SW480 (cell line): ENCODE results near the gene TRPM3.
A peak's percentile ranks its signal among the peaks of the same experiment; 100 is the strongest.

Experiments
- DNase-seq: peaks from one replicate; pipeline ENCODE4 v3.0.0-alpha.2; 2016; ENCODE audit warnings: low spot score

TRPM3 gene

DNA sequence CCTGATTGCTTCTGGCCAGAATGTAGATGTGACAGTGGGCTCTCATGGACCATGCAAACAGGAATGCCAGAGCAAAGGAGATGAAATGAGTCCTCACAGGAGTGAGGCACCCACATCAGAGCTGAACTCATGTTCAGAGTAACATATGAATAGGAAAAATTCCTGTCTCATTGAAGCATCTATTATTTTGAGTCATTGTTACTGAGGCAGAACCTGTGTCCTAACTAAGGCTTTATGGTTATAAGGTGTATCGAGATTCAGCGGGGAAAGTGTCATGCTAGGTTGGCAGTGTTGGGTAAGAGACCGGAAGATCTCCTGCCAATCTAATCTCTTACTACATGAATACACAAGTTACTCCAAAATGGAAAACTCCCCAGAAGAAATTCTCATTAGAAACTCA is 304.1 kb downstream of the TRPM3 start:
- no peak for DNase-seq

DNA sequence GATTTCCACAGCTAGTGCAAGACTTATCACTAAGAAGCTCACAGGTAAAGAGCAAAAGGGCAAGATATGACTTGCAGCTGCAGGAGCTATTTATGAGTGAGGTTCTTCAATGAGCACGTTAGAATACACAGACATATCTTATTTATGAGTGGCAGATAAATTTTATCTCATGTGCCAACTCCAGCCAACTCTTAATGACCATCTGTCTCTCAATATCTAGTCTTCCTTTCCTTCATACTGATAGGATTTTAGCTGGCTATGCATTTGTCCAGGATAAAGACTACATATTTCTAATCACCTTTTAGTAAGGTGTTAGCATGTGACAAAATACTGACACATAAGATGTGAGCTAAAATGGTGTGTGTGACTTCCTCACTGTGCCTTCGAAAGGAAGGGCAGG is 304.5 kb downstream of the TRPM3 start:
- DNase-seq: no peak

DNA sequence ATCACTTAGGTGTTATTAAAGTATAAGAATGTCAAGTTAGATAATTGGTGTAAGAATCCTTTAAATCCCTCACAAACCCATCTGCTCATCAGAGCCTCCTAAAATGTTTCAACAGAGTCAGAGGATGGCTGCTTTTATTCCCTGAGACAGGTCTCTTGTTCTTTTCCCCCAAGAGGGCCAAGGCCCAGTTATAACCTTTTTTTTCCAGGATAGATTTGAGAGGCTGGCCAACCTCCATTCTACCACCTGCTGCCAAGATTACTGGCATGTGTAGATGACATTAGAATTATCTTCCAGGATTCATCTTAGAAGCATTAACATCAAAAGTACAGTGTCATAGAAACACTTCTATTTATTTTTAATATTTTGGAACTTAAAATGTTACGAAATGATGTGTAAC is 305.1 kb downstream of the TRPM3 start:
- no peak for DNase-seq

DNA sequence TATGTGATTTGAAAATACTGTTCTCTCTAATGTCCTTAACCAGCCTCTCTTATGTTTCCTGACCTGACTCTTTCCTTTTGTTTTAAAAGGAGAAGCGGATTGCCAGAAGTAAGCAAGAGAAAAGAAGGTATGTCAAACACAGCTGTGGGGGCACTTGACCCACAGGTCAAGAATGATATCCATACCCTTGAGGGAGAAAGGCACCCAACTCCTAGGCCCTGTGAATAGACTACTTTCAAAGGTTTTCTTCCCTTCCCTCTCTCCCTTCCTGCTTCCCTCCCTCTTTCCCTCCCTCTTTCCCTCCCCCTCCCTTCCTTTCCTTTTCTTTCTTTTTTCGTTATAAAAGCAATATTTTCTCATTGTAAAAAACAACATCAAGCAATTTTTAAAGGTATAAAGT is 306.8 kb downstream of the TRPM3 start:
- no peak for DNase-seq

DNA sequence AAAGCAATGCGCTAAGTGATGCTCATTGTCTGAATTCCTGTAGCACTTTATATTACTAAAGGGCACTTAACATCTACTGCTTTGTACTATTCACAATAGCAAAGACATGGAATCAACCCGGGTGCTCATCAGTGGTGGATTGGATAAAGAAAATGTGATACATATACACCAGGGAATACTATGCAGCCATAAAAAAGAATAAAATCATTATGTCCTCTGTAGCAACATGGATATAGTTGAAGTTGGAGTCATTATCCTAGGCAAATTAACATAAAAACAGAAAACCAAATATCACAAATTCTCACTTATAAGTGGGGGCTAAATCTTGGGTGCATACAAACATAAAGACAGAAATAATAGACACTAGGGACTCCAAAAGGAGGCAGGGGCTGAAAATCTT is 308.3 kb downstream of the TRPM3 start:
- DNase-seq: no peak

DNA sequence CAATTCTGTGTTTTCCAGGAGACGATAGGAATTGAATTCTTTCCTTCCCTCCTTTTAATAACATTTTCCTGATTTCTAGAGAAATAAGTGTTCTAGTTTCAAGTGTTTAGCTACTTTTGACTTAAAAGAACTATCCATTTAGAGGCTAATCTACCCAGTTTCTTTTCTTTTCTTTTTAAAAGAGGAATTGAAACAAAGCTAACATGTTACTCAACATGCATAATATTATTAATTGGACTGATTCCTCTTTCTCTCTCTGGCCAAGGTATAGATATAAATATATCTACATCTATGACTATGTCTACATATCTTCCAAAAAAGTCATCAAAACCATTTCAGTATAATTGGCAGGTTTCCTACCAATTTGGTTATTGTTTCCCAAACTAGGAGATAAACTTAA is 309.8 kb downstream of the TRPM3 start:
- no peak for DNase-seq

DNA sequence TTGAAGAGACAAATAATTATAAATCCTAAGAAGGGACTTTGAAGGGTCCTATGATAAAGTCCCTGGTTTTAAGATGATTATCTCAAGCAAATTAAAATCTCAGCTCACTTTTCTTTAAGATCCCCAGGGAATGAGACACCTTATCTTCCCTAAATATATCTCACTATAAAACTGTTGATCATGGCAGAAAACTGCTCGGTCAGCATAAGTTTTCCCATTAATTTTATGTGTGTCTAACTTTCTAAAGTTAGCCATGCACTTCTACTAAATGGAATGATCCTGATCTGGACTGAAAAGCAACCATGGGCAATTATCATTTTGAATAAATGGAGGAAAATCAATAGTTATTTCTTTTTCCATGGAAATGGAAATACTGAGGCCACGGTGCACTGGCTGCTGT is 314.5 kb downstream of the TRPM3 start:
- DNase-seq: no peak

DNA sequence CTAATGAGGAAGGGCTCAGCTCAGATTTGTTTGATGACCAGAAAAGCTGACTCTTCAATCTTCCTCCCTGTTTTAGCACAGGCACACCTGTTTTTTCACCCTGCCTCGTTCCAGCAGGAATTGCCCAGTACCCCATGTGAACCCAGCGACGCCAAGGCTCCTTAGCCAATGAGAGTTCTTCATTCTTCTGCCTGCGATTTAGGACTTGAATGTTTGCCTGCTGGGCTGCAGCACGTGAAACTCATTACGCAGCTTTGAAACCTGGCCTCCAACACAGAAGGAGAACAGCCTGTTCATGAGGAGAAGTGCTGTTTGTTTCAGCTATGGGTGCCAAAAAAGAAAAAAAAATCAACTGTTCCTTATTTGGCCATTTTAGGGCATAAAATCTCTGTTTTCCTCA is 315.5 kb downstream of the TRPM3 start:
- no peak for DNase-seq

DNA sequence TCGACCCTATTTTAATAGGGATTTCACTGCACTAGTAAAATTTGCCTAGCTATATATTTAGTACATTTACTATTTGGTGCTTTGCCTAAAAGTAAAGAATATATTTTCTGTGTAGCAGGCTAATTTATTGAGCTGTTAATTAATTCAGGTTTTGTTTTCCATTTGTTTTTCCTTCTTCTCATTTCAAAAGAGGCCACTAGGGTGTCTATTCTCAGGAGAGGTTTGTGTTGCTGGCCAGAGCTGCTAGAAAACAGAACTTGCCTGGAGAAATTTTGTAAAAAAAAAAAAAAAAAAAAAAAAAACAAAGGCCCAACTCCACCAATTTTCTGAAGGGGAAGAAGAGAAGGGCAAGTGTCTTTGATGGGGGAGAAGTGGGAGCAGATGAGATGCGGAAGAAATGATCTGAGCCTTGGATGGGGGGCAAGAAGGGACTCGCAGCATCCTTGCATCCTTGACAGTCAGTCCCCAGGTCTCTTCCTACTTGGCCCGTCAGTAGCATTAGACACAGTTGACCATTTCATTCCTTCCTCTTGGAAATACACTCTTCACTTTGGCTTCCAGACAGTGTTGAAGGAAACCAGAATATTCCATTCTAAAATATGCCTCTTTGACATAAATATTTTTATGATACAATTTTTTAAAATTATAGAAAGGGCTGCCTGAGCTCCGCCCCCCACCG is 318.5 kb downstream of the TRPM3 start:
- no peak for DNase-seq

DNA sequence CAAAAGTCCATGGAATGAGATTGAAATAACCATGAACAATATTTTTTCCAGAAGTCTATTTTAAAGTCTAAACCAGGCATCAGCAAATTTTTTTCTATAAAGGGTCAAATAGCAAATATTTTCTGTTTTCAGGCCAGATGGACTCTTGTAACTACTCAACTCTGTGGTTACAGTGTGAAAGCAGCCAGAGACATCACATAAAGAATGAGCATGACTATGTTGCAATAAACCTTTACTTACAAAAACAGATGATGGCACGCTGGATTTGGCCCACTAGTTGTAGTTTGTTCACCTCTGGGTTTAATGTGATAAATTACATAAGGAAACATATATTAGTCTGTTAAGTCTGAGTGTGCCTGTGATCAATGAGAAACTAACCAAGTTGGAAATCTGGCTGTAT is 319.2 kb downstream of the TRPM3 start:
- DNase-seq: no peak

DNA sequence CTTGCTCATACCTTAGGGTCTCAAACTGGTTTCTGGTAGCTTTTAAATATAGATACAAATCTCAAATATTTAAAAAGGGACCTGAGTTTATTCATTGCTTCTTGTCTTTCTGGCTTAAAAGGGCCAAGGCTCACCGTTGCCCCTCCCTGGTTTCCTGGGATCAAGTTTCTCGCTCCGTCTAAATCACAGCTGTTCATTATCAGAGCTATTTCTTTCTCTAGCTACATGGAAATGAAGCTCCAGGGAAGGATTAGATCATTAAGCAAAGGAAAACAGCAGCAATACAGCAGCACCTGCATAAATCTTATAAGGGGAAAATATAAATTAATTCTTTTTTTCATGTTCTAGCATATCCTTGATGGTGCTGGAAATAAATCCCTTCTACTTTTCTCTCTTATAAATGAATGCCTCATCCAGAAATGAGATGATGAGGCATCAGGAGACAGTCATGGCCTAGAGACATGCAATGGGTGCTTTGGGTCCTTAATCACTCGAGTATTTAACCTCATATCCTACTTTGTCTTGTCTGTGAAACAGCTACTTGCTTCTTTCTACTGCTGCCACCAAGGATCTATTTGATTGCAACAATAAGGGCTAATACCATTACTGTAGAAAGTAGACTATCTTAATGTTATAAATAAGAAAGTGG is 320.1 kb downstream of the TRPM3 start:
- no peak for DNase-seq

DNA sequence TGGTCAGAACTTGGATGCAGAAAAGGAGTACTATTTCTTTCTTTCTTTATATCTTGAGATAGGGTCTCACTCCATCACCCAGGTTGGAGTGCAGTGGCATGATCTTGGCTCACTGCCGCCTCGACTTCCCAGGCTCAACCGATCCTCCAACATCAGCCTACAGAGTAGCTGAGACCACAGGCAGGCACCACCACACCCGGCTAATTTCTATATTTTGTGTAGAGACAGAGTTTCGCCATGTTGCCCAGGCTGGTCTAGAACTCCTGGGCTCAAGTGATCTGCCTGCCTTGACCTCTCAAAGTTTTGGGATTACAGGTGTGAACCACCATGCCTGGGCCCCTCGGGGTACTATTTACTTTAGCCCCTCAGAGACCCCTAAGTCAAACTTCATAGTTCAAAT is 323.4 kb downstream of the TRPM3 start:
- no peak for DNase-seq

DNA sequence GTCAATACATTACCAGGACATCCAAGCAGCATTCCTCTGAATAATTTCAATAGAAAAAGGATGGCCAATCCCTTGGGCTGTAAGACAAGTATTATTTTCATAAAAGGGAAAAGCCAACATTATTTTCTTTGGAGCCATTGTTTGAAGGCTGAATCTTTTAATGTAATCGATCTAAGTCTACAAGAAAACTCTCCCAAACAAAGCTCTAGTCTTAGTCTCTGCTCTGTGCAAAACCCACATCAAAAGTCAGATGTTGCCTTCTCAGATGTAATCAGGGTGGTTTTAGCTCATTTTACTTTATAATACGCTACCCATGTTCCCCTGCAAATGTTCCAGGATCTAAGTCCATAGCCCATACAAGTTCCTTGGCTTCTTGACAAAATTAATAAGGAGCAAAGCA is 325.6 kb downstream of the TRPM3 start:
- peak; percentile 2 for DNase-seq

DNA sequence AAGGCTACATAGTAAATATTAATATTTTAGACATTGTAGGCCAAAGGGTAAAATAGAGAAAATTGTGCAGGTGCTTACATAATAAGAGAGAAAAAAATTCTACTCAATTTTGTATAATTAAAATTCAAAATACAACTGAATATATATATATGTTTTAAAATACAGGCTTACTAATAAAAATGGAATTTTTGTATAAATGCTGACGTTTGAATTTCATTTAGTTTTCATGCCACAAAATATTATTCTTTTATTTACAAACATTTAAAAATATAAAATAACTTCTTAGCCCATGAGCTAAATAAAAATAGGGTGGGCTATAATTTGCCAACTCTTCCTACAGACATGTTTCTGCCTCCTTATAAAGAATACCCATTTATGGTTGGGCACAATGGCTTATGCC is 328.6 kb downstream of the TRPM3 start:
- DNase-seq: no peak

DNA sequence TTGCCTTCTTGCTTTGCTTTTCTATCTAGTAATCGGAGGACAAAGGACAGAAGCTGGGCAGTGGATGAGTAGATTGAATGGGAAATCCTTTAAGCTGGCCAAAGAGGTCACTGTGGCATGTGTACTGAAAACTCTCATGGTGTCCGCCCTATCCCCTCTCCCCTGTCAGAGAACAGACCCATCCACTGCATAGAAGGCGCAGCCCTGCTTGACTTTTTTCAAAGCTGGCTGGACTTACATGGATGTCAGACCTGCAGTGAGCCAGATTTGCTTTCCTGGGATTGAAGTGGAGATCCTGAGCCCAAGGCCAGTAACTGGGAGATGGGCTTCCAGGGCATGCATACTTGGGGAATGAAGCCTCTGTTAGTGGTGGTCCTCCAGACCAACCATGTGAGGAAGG is 329.5 kb downstream of the TRPM3 start:
- no peak for DNase-seq

DNA sequence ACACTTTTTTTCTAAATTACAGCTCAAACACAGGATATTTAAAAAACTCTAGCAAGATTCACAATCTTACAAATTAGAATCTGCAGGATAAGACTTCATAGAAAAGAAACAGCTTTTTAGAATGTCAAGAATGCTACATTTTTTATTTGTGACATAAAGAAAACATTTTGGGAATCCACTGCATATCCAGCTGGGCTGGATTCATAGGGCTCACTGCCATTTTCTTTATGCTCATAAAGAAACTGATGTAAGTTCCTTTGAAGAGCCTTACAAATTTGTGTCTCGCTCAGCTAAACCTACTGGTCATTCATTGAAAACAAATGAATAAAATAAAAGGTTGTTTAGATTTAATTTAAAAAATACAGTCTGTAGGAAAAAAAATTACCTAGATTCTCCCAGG is 332.3 kb downstream of the TRPM3 start:
- no peak for DNase-seq

DNA sequence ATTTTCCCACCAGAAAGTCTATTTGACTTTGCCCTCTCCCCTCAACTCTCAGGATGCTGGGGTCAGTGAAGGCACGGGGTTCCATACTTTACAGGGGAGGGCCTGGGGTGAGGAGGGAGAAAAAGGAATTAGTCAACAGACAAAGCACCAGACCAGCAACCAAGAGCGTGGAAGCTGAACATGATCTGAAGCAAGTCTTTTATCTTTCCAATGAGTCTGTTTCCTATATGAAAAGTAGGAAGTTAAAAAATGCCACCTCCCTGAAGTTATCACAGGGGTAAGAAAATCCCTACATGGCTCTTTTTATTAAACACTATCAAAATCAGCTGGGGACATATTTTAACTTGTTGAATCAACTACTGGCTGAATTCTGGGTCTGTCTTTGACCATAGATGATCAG is 337.0 kb downstream of the TRPM3 start:
- no peak for DNase-seq

DNA sequence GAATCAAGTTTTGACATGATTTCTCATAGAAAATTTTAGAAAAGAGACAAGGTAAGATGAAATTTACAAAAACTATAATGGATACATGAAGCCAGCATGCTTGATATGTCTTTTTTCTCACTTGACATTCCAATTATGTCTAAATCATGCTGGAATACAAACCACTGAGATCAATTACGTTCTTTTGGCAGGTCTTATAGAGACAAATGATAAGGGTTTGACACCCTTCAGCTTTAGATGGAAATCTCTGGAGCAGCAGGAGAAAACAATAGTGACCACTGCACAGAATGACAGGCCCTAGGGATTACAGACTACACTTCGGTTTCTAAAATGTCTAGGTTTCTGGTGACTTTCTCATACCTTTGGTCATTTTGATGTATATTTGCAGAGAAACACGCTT is 342.9 kb downstream of the TRPM3 start:
- DNase-seq: no peak

DNA sequence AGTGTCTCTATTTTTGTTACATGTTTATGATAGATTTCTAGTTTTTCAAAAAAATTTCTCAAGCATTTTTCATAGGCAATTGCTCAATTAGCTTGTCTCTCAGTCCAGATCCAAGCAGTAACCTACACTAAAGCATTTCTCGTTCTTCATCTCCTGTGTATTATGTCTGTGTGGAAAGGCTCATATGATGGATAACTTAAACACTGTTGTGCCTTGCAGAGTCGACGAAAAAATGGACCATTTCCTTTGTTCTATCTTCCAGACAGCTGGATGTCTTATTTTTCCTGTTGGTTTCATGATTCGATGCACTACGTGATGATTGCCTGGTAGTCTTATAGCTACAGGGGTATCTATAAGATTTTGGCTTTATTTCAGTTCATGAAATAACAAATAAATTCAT is 347.8 kb downstream of the TRPM3 start:
- DNase-seq: no peak

DNA sequence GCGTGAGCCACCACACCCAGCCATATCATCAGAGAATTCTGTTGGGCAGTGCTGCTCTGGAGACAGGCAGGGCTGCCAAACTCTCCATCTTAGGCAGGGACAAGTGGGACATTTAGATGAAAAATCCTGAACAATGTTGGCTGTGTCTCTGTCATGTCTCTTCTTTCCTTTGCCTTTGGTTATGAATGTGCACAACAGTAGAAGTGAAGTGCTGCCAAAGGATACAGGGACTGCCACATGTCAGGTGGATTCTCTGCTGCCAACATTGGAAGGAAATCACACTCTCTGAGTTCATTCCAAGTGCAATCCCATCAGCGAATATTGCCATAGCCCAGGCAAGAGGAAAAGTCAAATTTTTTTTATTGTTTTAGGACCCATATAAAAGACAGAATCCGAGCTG is 348.8 kb downstream of the TRPM3 start:
- DNase-seq: no peak

DNA sequence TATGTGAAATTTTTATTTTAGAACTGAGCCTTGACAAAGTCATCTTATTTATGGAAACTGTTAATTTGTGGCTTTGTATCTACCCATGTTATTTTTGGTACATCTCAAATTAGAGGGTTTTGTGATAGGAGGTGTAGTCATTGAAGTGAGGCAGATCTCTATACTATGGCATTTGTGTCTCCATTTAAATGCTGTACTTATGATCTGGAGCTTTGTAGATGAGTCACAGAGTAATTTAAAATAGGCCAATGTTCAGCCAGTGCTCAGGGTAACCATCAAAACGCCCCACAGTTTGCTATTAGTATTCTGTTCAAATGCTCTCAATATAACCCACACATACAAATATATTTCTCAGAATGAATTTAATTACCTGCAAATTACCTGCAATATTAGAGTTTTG is 355.5 kb downstream of the TRPM3 start:
- DNase-seq: peak; percentile 8

DNA sequence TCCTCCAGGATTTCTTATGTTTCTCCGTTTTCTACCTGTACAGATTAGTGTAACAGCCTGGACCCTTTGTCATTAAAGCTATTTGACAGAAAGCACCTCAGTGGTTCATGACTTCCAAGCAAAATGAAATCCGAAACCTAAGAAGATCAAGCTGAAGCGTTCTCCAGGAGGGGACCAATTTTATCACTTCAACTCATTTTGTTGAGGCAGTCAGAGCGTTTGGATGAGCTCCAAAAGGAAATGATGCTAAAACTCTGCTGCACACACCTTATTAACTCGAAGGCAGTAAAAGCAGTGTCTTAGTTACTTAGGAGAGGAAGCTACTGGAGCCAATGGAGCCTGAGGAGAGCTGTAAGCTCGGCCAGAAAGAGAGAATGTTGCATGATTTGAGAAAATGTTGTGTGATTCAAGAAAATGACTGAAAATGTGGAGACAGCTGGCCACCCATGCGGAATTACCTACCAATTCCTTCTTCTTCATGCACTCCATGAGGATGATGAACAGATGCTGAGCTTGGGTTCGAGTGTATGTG is 360.2 kb downstream of the TRPM3 start:
- no peak for DNase-seq

DNA sequence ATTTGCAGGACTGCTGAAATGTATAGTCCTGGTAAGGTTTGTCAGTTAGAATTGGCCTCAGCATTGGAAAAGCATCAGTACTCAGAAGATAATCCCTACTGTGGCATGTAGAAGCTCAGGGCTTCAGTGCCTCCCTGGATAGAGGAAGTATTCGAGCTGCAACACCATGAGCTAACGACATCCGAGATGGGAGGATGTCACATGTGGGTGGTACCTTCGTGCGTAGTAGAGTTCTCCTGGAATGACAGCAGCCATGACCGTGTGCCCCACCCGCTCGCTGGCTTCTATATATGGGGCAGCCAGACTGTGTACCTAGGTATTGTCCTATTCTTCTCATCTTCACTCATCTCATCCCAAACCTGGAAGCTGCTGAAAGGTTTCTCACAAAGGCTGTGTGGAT is 361.2 kb downstream of the TRPM3 start:
- no peak for DNase-seq

DNA sequence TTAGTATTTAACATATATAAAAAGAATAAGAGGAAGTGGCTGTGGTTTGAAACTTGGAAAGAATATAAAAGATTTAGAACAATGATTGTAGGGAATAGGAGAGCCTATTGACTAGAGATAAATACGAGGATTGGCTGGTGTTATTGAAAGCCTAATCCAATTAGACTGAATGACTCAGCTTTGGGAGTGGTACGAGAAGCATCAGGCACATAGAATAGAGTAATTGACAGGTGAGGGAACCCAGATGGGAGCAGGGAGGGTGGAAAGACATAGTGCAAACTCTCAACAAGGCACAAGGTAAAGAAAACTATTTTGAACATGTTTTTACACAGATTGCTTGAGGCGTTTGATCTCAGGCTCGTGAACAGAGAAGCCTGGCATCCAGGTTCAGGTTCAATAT is 368.1 kb downstream of the TRPM3 start:
- DNase-seq: no peak
